T-cell (primary cell): Measurements from ENCODE around the gene CA10. TPM values are rescaled to one million over a fixed set of nuclear protein-coding genes. Genes with fewer than 3 reads are reported as not detected.

ENCODE experiments used
- ATAC-seq, 4 experiments: fragments of 200-7000 bp in 3 of 4; fragments of 150-1000 bp in 1 of 4; cut with Tn5 transposase; replicated peaks in 1 of 4; 1 replicate in 3 of 4; 2 replicates in 1 of 4; pipeline ENCODE4 v1.10.0; 2021; ENCODE audit warnings: moderate library complexity in 3 of 4, mild to moderate bottlenecking in 2 of 4, moderate number of reproducible peaks in 1 of 4
- CTCF ChIA-PET, 2 donors: fragments of 300-600 bp; sonication (Branson Sonifier 250); formaldehyde crosslinking; loops; one replicate each; lab custom pipeline; 2022; ENCODE audit warnings: antibody characterized with exemption in 2 of 2; lab: Charles Lee
- POLR2A ChIA-PET, 2 donors: fragments of 300-600 bp; sonication (Branson Sonifier 250); formaldehyde crosslinking; loops; one replicate each; lab custom pipeline; 2022; ENCODE audit warnings: antibody characterized with exemption in 2 of 2; lab: Charles Lee
- DNase-seq, 35 experiments: peaks; one replicate each; pipeline versions ENCODE4 v3.0.0 to v3.0.0-alpha.2; 2013 to 2023
- H3K27ac ChIP-seq: one replicate; pipeline ENCODE4 v1.5.1; 2013; ENCODE audit warnings: low read length
- H3K27me3 ChIP-seq, 2 experiments: replicated peaks in 1 of 2; 1 replicate in 1 of 2; 2 replicates in 1 of 2; pipeline versions ENCODE4 v1.6.1 to v1.7.0; 2013; ENCODE audit warnings: low read length in 1 of 2, mixed read lengths in 1 of 2; ENCODE audit not compliant: control insufficient read depth in 2 of 2, insufficient read depth in 2 of 2; ENCODE audit errors: extremely low read depth in 1 of 2
- H3K36me3 ChIP-seq, 2 donors: 1 replicate in 1 of 2; 2 replicates in 1 of 2; pipeline versions ENCODE4 v1.6.1 to v1.7.0; 2013; ENCODE audit warnings: low read length in 1 of 2; ENCODE audit not compliant: control insufficient read depth in 2 of 2, insufficient read depth in 1 of 2; ENCODE audit errors: extremely low read depth in 1 of 2
- H3K4me1 ChIP-seq, 2 experiments: 1 replicate in 1 of 2; 2 replicates in 1 of 2; pipeline versions ENCODE4 v1.6.1 to v1.7.0; 2013; ENCODE audit warnings: low read length in 2 of 2, mixed read lengths in 1 of 2; ENCODE audit not compliant: insufficient read depth in 2 of 2, control insufficient read depth in 1 of 2; ENCODE audit errors: extremely low read depth in 1 of 2
- H3K4me3 ChIP-seq, 2 donors: 1 replicate in 1 of 2; 2 replicates in 1 of 2; pipeline versions ENCODE4 v1.5.1 to v1.7.0; 2013; ENCODE audit warnings: mild to moderate bottlenecking in 2 of 2, low read length in 1 of 2, moderate library complexity in 1 of 2; ENCODE audit not compliant: control insufficient read depth in 1 of 2; ENCODE audit errors: extremely low read depth in 1 of 2
- H3K9me3 ChIP-seq: 2 replicates; pipeline ENCODE4 v1.7.0; 2013
- H3K27ac Mint-ChIP-seq, 2 donors: one replicate each; pipeline ENCODE4 v1.8.0; 2020 to 2021; ENCODE audit warnings: mild to moderate bottlenecking in 2 of 2, mixed read lengths in 2 of 2
- H3K27me3 Mint-ChIP-seq, 2 donors: one replicate each; pipeline ENCODE4 v1.8.0; 2021 to 2022; ENCODE audit warnings: mixed read lengths in 2 of 2
- H3K36me3 Mint-ChIP-seq: one replicate; pipeline ENCODE4 v1.8.0; 2021; ENCODE audit warnings: mixed read lengths
- H3K4me1 Mint-ChIP-seq, 3 donors: one replicate each; pipeline ENCODE4 v1.8.0; 2020 to 2022; ENCODE audit warnings: mixed read lengths in 3 of 3, mild to moderate bottlenecking in 1 of 3
- H3K4me3 Mint-ChIP-seq, 3 donors: one replicate each; pipeline ENCODE4 v1.8.0; 2020 to 2022; ENCODE audit warnings: mild to moderate bottlenecking in 3 of 3, mixed read lengths in 3 of 3, moderate library complexity in 3 of 3
- H3K9me3 Mint-ChIP-seq, 3 donors: one replicate each; pipeline ENCODE4 v1.8.0; 2020 to 2022; ENCODE audit warnings: mixed read lengths in 3 of 3
- WGBS: methylation state at CpG from one replicate; pipeline ENCODE4 v1.1.5; 2013; ENCODE audit warnings: missing lambda C conversion rate; ENCODE audit not compliant: insufficient coverage; 5-methylcytosine and 5-hydroxymethylcytosine counted together
- total RNA-seq, 35 experiments: library from RNA in 6 of 35; stranded (reverse) in 6 of 35; fragments of 120-200 nt in 1 of 35; gene quantifications; one replicate each; pipeline versions ENCODE4 v1.2.1 to v1.2.4 and lab custom pipeline; 2013 to 2026

CA10 gene
- total RNA-seq, 5 donors from 2014 or later (not counting 1 experiment from before 2014, with no cell fraction given) = 0.30 TPM; not detected in 4

DNA sequence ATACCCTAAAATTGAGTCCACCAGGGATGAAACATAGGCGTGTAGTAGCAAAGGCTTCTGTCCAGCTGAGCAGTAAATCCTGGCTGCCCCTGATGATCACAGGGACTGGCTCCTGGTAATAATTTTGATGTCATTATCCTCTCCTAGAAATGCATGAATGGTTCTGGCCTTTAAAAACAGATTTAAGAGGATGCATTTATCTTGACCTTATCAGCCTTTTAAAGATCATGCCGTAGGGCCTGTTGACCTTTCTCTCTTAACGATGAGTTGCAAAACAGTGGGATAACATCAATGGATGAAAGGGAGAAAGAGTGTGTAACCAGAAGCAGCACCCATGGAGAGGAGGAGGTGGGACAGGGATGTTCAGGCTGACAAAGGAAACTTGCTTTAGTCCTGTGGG lies 128.5 kb downstream of the CA10 start:
- Histone ChIP-seq H3K4me1 (no peaks in the 10 kb centered on the region), H3K36me3 (no peaks in the 10 kb centered on the region), H3K27me3 (no peaks in the 10 kb centered on the region), H3K9me3 (no peaks in the 10 kb centered on the region), H3K4me3 (no peak overlapping the region), H3K27ac (no peak overlapping the region)
- ATAC-seq (no peak), DNase-seq (no peak)
- H3K4me3 Mint-ChIP-seq = no peak overlapping the region
- H3K27ac Mint-ChIP-seq = no peak overlapping the region
- no peaks in the 10 kb centered on the region for H3K4me1 Mint-ChIP-seq
- 57% methylated on average over 2 of the region's 3 CpGs for WGBS
- no peaks in the 10 kb centered on the region for H3K9me3 Mint-ChIP-seq
- peaks cover 0 to 23% of the 10 kb centered on the region in 2 donors for H3K27me3 Mint-ChIP-seq
- ChIA-PET POLR2A (no interaction called here), CTCF (no interaction called here)
- no peaks in the 10 kb centered on the region for H3K36me3 Mint-ChIP-seq

DNA sequence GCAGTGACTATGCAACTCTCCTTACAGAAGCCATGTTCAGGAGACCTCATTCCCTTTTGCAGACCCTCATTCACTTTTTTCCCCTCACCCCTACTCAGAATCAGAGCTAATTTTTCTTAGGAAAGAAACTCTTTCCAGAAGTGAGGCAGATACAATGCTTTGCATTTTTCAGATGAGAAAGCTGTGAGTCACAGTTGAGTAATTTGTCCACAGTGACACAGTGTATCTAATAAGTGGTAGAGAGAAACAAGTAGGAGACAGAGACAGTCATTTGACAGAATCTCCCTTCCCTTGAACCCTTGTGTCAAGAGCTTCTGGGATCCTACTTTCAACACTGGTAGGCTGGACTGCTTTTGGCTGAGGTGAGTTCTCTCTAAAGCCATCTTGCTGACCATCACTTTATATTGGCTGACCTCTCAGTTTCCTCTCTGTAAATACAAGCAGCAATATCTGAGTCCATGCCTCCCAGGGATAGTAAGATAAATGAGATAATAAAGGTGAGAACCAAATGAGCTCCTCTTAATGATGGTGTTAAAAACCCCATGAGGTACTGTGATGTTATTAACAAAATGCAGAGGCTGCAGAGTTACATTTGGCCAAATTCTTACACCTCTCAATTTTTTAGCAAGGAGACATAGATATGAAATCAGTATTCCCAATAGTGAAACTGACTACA lies 130.8 kb downstream of the CA10 start:
- Histone ChIP-seq H3K4me3 (no peak overlapping the region), H3K9me3 (no peaks in the 10 kb centered on the region), H3K4me1 (no peaks in the 10 kb centered on the region), H3K27ac (no peak overlapping the region), H3K36me3 (no peaks in the 10 kb centered on the region), H3K27me3 (no peaks in the 10 kb centered on the region)
- Mint-ChIP-seq H3K4me1 (no peaks in the 10 kb centered on the region), H3K36me3 (no peaks in the 10 kb centered on the region), H3K27me3 (peaks cover 1 to 15% of the 10 kb centered on the region in 2 donors), H3K27ac (no peak overlapping the region), H3K4me3 (no peak overlapping the region), H3K9me3 (peaks cover 0 to 3% (median 0%) of the 10 kb centered on the region in 3 donors)
- no peak for DNase-seq
- ATAC-seq = no peak
- CTCF ChIA-PET = no interaction called here
- POLR2A ChIA-PET = no interaction called here

DNA sequence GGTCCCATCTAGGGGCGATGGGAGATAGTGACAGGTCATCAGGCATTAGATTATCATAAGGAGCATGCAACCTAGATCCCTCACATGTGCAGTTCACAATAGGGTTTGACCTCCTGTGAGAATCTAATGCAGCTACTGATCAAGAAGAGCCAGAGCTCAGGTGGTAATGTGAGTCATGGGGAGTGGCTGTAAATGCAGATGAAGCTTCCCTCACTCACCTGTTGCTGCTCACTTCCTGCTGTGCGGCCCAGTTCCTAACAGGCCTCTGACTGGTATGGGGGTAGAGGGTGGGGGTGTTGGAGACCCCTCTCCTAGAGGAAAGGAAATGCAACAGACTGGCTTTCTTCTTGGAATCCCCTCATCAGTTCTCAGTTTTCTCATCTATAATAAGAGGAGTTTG lies 131.4 kb downstream of the CA10 start:
- CTCF ChIA-PET = no interaction called here
- Mint-ChIP-seq H3K27me3 (peaks cover 3 to 12% of the 10 kb centered on the region in 2 donors), H3K27ac (no peak overlapping the region), H3K4me3 (no peak overlapping the region), H3K9me3 (peaks cover 0 to 3% (median 0%) of the 10 kb centered on the region in 3 donors), H3K4me1 (no peaks in the 10 kb centered on the region), H3K36me3 (no peaks in the 10 kb centered on the region)
- no peaks in the 10 kb centered on the region for H3K9me3 ChIP-seq
- no peak for DNase-seq
- H3K27me3 ChIP-seq = no peaks in the 10 kb centered on the region
- ATAC-seq = no peak
- H3K27ac ChIP-seq = no peak overlapping the region
- H3K36me3 ChIP-seq = no peaks in the 10 kb centered on the region
- no CpG with 5 or more reads among the region's 2 CpGs for WGBS
- POLR2A ChIA-PET = no interaction called here
- H3K4me1 ChIP-seq = no peaks in the 10 kb centered on the region
- no peak overlapping the region for H3K4me3 ChIP-seq

DNA sequence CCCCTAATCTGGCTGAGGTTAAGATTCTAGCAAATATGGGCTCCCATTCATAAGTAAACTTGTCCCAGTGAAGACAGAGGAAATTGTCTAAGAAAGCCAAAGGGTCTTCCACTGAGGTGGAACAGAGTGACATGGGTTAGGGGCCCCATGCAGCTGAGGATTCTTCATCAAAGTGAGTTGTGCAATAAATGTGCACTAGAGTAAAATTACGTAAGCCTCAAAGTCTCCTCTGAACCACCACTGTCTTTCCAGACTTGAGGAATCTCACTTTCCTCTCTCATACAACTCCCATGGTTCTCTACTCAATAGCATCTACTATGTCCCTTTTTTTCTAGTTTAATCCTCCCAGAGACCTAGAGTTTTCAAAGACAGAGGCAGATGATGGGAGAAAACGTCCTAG lies 132.4 kb downstream of the CA10 start:
- Histone ChIP-seq H3K9me3 (no peaks in the 10 kb centered on the region), H3K4me3 (no peak overlapping the region), H3K4me1 (no peaks in the 10 kb centered on the region), H3K36me3 (no peaks in the 10 kb centered on the region), H3K27ac (no peak overlapping the region), H3K27me3 (no peaks in the 10 kb centered on the region)
- no peak for ATAC-seq
- no CpG with 5 or more reads among the region's 2 CpGs for WGBS
- Mint-ChIP-seq H3K4me3 (no peak overlapping the region), H3K27ac (no peak overlapping the region), H3K27me3 (peaks cover 7 to 8% of the 10 kb centered on the region in 2 donors), H3K4me1 (no peaks in the 10 kb centered on the region), H3K36me3 (no peaks in the 10 kb centered on the region), H3K9me3 (peaks cover 0 to 3% (median 0%) of the 10 kb centered on the region in 3 donors)
- CTCF ChIA-PET = no interaction called here
- POLR2A ChIA-PET = no interaction called here
- no peak for DNase-seq

DNA sequence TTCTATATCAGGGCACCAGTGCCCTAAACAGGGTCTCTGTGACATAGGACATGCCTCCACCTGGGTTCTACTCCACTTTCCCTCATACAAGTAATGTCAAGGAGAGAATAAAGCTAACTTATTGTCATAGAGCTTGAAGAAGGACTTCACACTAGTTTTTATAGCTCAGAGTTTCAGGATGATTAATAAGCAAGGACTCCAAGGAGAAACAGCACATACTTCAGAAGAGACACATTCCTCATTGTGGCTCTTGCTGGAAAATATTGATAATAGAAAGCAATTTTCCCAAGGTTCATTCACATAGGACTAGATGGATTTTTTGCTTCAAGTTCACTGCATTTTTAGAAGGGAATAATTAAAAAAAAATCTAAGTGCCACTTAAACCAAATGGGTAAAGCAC lies 133.3 kb downstream of the CA10 start:
- H3K36me3 ChIP-seq = no peaks in the 10 kb centered on the region
- H3K27me3 Mint-ChIP-seq = peaks cover 7 to 8% of the 10 kb centered on the region in 2 donors
- H3K4me1 ChIP-seq = no peaks in the 10 kb centered on the region
- DNase-seq (no peak), ATAC-seq (no peak)
- no peak overlapping the region for H3K4me3 Mint-ChIP-seq
- no peaks in the 10 kb centered on the region for H3K4me1 Mint-ChIP-seq
- H3K9me3 Mint-ChIP-seq = peaks cover 0 to 4% (median 3%) of the 10 kb centered on the region in 3 donors
- no peaks in the 10 kb centered on the region for H3K36me3 Mint-ChIP-seq
- ChIA-PET POLR2A (no interaction called here), CTCF (no interaction called here)
- H3K27ac Mint-ChIP-seq = no peak overlapping the region
- H3K27ac ChIP-seq = no peak overlapping the region
- H3K9me3 ChIP-seq = no peaks in the 10 kb centered on the region
- H3K27me3 ChIP-seq = no peaks in the 10 kb centered on the region
- H3K4me3 ChIP-seq = no peak overlapping the region

DNA sequence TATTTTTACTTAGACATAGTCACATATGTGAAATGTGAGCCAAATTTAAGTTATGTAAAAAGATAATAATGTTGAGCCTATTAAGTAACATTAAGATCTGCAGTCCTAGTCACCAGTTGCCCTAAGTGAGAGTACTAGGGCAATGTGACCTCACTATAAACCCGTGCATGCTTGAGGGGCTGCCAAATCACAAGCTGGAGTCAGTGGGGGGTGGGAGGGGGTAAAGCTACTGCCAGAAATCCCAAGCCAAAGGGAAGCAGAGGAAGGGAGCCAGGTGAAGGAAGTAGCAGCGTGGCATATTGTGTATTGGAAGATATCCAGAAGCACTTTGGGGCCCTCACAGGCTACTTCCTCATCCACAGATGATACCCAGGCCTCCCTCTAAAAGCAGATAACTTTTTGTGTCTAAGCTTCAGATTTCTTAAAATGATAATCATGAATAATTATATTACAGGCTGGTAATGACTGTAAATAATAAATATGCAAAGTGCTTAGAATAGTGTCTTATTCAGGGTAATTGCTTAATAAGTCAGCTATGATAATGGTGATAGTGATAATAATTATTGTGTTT lies 134.1 kb downstream of the CA10 start:
- no peaks in the 10 kb centered on the region for H3K4me1 Mint-ChIP-seq
- no peak overlapping the region for H3K4me3 Mint-ChIP-seq
- ATAC-seq (no peak), DNase-seq (no peak)
- WGBS = 40% methylated on average over 1 of the region's 2 CpGs
- H3K27me3 Mint-ChIP-seq = peaks cover 4 to 7% of the 10 kb centered on the region in 2 donors
- POLR2A ChIA-PET = no interaction called here
- no peak overlapping the region for H3K27ac Mint-ChIP-seq
- no peaks in the 10 kb centered on the region for H3K36me3 Mint-ChIP-seq
- Histone ChIP-seq H3K9me3 (no peaks in the 10 kb centered on the region), H3K4me3 (no peak overlapping the region), H3K27ac (no peak overlapping the region), H3K4me1 (no peaks in the 10 kb centered on the region), H3K36me3 (no peaks in the 10 kb centered on the region), H3K27me3 (no peaks in the 10 kb centered on the region)
- CTCF ChIA-PET = no interaction called here
- peaks cover 0 to 4% (median 3%) of the 10 kb centered on the region in 3 donors for H3K9me3 Mint-ChIP-seq
